GM12878 (cell line): ENCODE data around the gene TENT4B. TPM values are rescaled to one million over a fixed set of nuclear protein-coding genes. Genes with fewer than 3 reads are reported as not detected.
A peak's percentile ranks its signal among the peaks of the same experiment; 100 is the strongest.

Source experiments
- CBX5 ChIP-seq: sonication (generic); IDR thresholded peaks from 2 replicates; pipeline ENCODE4 v1.6.1; 2016; ENCODE audit warnings: low read depth, moderate library complexity, mild to moderate bottlenecking, inconsistent platforms
- EED ChIP-seq: sonication (generic); IDR thresholded peaks from 2 replicates; pipeline ENCODE4 v1.6.1; 2016; ENCODE audit warnings: antibody characterized with exemption, low read depth
- ETV6 ChIP-seq, 2 experiments: fragments of 450-650 bp in 1 of 2; IDR thresholded peaks in 1 of 2; conservative IDR thresholded peaks in 1 of 2; 2 replicates each; pipeline ENCODE4 v1.6.1; 2014; ENCODE audit warnings: antibody characterized with exemption in 1 of 2, borderline replicate concordance in 1 of 2, low read depth in 1 of 2, mild to moderate bottlenecking in 1 of 2, moderate library complexity in 1 of 2
- NFYA ChIP-seq: IDR thresholded peaks from 2 replicates; pipeline ENCODE4 v1.6.1; 2011; ENCODE audit warnings: low read depth, mild to moderate bottlenecking, low read length, improper control_type of control experiment, borderline replicate concordance
- NR2F1 ChIP-seq: fragments of 450-650 bp; conservative IDR thresholded peaks from 2 replicates; pipeline ENCODE4 v1.6.1; 2017; ENCODE audit warnings: mild to moderate bottlenecking
- SREBF1 ChIP-seq: IDR thresholded peaks from 2 replicates; pipeline ENCODE4 v1.6.1; 2012; ENCODE audit warnings: mild to moderate bottlenecking, low read length
- TCF12 ChIP-seq: IDR thresholded peaks from 2 replicates; pipeline ENCODE4 v1.6.1; 2011; ENCODE audit warnings: low read depth, mild to moderate bottlenecking, low read length
- WRNIP1 ChIP-seq: IDR thresholded peaks from 2 replicates; pipeline ENCODE4 v1.6.1; 2011; ENCODE audit warnings: low read depth, low read length, improper control_type of control experiment, borderline replicate concordance
- ZNF622 ChIP-seq: fragments of 450-650 bp; IDR thresholded peaks from 2 replicates; pipeline ENCODE4 v1.6.1; 2017; ENCODE audit warnings: mild to moderate bottlenecking, inconsistent platforms
- polyA plus RNA-seq, 11 experiments: library from polyadenylated mRNA; depleted of rRNA in 4 of 11; unstranded in 6 of 11; stranded (reverse) in 5 of 11; fragments of >200 nt; fragmentation: Nextera tagmentation in 4 of 11; fragmentation: Illumina TruSeq in 1 of 11; extraction: Ambion mirVana in 4 of 11; extraction: Trizol in 1 of 11; gene quantifications; 1 replicate in 1 of 11; 2 replicates in 10 of 11; pipeline versions ENCODE4 v1.2.1 to v1.2.3, GENCODE V29; 2011 to 2016; ENCODE audit warnings: inconsistent platforms in 2 of 11, missing spikeins in 2 of 11, low read depth in 1 of 11
- total RNA-seq, 4 experiments: library from RNA; depleted of rRNA in 3 of 4; stranded (reverse); fragments of >200 nt in 3 of 4; fragmentation: Illumina TruSeq in 1 of 4; extraction: Trizol in 1 of 4; gene quantifications; 2 replicates each; pipeline versions ENCODE4 v1.2.1 to v1.2.3, GENCODE V29; 2013 to 2021
- TF ChIP-seq, protein P1 (sequence below): IDR thresholded peaks from 2 replicates; pipeline ENCODE4 v1.6.1; 2012; ENCODE audit warnings: improper control_type of control experiment, low read depth, low read length; ENCODE audit not compliant: insufficient replicate concordance
- TF ChIP-seq, protein P2 (sequence below): fragments of 450-650 bp; IDR thresholded peaks from 2 replicates; pipeline ENCODE4 v1.6.1; 2017; ENCODE audit warnings: antibody characterized with exemption, mild to moderate bottlenecking, moderate library complexity
- TF ChIP-seq, protein P3 (sequence below): IDR thresholded peaks from 2 replicates; pipeline ENCODE4 v1.6.1; 2011; ENCODE audit warnings: mild to moderate bottlenecking, low read depth, low read length, moderate library complexity; ENCODE audit not compliant: insufficient replicate concordance
- TF ChIP-seq, protein P4 (sequence below): IDR thresholded peaks from 2 replicates; pipeline ENCODE4 v1.6.1; 2012; ENCODE audit warnings: mild to moderate bottlenecking, low read depth, low read length

The TENT4B gene
- total and polyA plus RNA-seq, 10 of the 15 experiments (the other 5 are each of a cell fraction or from before 2014, with no cell fraction given) = 4.4 to 16.7 (median 10.8) TPM

DNA sequence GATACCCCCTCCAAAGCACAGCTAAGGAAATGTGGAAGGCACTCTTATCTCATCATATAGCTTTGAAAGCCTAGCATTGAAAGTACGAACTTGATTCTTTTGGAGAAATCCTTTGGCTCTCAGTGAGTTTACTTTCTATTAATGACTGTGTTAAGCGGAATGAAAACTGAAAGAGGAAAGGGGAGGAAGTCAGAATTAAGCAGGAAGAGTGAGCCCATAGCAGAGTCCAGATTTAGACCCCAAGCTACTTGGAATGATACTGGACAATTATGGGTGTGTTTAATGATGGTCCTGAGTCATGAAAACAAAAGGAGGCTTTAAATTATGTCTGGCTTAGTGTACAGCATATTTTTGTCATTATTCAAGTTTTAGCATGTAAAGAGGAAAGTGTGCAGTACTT is 42.2 kb downstream of the TENT4B start (continued):
- TF ChIP-seq, protein P1, sequence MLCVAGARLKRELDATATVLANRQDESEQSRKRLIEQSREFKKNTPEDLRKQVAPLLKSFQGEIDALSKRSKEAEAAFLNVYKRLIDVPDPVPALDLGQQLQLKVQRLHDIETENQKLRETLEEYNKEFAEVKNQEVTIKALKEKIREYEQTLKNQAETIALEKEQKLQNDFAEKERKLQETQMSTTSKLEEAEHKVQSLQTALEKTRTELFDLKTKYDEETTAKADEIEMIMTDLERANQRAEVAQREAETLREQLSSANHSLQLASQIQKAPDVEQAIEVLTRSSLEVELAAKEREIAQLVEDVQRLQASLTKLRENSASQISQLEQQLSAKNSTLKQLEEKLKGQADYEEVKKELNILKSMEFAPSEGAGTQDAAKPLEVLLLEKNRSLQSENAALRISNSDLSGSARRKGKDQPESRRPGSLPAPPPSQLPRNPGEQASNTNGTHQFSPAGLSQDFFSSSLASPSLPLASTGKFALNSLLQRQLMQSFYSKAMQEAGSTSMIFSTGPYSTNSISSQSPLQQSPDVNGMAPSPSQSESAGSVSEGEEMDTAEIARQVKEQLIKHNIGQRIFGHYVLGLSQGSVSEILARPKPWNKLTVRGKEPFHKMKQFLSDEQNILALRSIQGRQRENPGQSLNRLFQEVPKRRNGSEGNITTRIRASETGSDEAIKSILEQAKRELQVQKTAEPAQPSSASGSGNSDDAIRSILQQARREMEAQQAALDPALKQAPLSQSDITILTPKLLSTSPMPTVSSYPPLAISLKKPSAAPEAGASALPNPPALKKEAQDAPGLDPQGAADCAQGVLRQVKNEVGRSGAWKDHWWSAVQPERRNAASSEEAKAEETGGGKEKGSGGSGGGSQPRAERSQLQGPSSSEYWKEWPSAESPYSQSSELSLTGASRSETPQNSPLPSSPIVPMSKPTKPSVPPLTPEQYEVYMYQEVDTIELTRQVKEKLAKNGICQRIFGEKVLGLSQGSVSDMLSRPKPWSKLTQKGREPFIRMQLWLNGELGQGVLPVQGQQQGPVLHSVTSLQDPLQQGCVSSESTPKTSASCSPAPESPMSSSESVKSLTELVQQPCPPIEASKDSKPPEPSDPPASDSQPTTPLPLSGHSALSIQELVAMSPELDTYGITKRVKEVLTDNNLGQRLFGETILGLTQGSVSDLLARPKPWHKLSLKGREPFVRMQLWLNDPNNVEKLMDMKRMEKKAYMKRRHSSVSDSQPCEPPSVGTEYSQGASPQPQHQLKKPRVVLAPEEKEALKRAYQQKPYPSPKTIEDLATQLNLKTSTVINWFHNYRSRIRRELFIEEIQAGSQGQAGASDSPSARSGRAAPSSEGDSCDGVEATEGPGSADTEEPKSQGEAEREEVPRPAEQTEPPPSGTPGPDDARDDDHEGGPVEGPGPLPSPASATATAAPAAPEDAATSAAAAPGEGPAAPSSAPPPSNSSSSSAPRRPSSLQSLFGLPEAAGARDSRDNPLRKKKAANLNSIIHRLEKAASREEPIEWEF = no peak
- TF ChIP-seq NR2F1 (no peak), WRNIP1 (no peak), ZNF622 (no peak), TCF12 (no peak), EED (peak; percentile 62; the same call in 1 of the 2 replicates), CBX5 (no peak), SREBF1 (no peak), ETV6 (conservative IDR thresholded peaks at IDR 0.05 in 1 of 2, IDR thresholded peaks at IDR 0.05 in 1 of 2; ENCODE audit: borderline replicate concordance in 1 of 2, low read depth in 1 of 2) (peak in 1 of 2 experiments; percentile 36; a peak in 1 of 4 replicates), NFYA (no peak)
- TF ChIP-seq, protein P2, sequence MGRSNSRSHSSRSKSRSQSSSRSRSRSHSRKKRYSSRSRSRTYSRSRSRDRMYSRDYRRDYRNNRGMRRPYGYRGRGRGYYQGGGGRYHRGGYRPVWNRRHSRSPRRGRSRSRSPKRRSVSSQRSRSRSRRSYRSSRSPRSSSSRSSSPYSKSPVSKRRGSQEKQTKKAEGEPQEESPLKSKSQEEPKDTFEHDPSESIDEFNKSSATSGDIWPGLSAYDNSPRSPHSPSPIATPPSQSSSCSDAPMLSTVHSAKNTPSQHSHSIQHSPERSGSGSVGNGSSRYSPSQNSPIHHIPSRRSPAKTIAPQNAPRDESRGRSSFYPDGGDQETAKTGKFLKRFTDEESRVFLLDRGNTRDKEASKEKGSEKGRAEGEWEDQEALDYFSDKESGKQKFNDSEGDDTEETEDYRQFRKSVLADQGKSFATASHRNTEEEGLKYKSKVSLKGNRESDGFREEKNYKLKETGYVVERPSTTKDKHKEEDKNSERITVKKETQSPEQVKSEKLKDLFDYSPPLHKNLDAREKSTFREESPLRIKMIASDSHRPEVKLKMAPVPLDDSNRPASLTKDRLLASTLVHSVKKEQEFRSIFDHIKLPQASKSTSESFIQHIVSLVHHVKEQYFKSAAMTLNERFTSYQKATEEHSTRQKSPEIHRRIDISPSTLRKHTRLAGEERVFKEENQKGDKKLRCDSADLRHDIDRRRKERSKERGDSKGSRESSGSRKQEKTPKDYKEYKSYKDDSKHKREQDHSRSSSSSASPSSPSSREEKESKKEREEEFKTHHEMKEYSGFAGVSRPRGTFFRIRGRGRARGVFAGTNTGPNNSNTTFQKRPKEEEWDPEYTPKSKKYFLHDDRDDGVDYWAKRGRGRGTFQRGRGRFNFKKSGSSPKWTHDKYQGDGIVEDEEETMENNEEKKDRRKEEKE = no peak
- TF ChIP-seq, protein P3, sequence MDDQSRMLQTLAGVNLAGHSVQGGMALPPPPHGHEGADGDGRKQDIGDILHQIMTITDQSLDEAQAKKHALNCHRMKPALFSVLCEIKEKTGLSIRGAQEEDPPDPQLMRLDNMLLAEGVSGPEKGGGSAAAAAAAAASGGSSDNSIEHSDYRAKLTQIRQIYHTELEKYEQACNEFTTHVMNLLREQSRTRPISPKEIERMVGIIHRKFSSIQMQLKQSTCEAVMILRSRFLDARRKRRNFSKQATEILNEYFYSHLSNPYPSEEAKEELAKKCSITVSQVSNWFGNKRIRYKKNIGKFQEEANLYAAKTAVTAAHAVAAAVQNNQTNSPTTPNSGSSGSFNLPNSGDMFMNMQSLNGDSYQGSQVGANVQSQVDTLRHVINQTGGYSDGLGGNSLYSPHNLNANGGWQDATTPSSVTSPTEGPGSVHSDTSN = no peak
- TF ChIP-seq, protein P4, sequence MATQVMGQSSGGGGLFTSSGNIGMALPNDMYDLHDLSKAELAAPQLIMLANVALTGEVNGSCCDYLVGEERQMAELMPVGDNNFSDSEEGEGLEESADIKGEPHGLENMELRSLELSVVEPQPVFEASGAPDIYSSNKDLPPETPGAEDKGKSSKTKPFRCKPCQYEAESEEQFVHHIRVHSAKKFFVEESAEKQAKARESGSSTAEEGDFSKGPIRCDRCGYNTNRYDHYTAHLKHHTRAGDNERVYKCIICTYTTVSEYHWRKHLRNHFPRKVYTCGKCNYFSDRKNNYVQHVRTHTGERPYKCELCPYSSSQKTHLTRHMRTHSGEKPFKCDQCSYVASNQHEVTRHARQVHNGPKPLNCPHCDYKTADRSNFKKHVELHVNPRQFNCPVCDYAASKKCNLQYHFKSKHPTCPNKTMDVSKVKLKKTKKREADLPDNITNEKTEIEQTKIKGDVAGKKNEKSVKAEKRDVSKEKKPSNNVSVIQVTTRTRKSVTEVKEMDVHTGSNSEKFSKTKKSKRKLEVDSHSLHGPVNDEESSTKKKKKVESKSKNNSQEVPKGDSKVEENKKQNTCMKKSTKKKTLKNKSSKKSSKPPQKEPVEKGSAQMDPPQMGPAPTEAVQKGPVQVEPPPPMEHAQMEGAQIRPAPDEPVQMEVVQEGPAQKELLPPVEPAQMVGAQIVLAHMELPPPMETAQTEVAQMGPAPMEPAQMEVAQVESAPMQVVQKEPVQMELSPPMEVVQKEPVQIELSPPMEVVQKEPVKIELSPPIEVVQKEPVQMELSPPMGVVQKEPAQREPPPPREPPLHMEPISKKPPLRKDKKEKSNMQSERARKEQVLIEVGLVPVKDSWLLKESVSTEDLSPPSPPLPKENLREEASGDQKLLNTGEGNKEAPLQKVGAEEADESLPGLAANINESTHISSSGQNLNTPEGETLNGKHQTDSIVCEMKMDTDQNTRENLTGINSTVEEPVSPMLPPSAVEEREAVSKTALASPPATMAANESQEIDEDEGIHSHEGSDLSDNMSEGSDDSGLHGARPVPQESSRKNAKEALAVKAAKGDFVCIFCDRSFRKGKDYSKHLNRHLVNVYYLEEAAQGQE = no peak
